Loucy (cell line): ENCODE data around the gene SLC16A13.

ENCODE experiments used
- CTCF ChIP-seq: fragments of 200-600 bp; sonication (generic); conservative IDR thresholded peaks from 2 replicates; pipeline ENCODE4 v1.5.1; 2014; ENCODE audit warnings: mild to moderate bottlenecking, antibody characterized with exemption, low read length
- EZH2phosphoT487 ChIP-seq: fragments of 200-600 bp; IDR thresholded peaks from 2 replicates; pipeline ENCODE4 v1.6.1; 2018; ENCODE audit warnings: antibody characterized with exemption, mild to moderate bottlenecking, moderate library complexity, borderline replicate concordance

- no peak for TF ChIP-seq CTCF
- TF ChIP-seq EZH2phosphoT487 = no peak
Measured at GRCh38 chr17:7068268-7068667, 32.5 kb downstream of the SLC16A13 start.
